HCT116 (cell line): ENCODE measurements around the gene YIPF3. TPM values are rescaled to one million over a fixed set of nuclear protein-coding genes. Genes with fewer than 3 reads are reported as not detected.

Experiments used
- ATAC-seq: fragments of 200-7000 bp; cut with Tn5 transposase; 2 replicates; pipeline ENCODE4 v1.9.1; 2020; ENCODE audit warnings: mild to moderate bottlenecking, moderate library complexity
- BruUV-seq: library from RNA; stranded (reverse); fragments of 400-500 nt; replicated peaks from 2 replicates; lab custom pipeline; 2021; lab: Mats Ljungman, UMichigan
- CTCF ChIA-PET: fragments of 300-600 bp; sonication (Branson Sonifier 250); formaldehyde crosslinking; loops from one replicate; lab custom pipeline; 2021; ENCODE audit warnings: antibody characterized with exemption; lab: Charles Lee
- POLR2A ChIA-PET: fragments of 300-600, 350-600 bp; sonication (Branson Sonifier 250); formaldehyde crosslinking; loops from one replicate; lab custom pipeline; 2021; ENCODE audit warnings: antibody characterized with exemption; lab: Charles Lee
- RAD21 ChIA-PET, 2 experiments: fragments of 300-600 bp; sonication (Branson Sonifier 250); formaldehyde crosslinking; loops; one replicate each; lab custom pipeline; 2023; ENCODE audit warnings: low total read pairs in 2 of 2; ENCODE audit not compliant: uncharacterized antibody in 2 of 2, unreplicated experiment in 2 of 2, low non-redundant PET in 1 of 2; lab: Charles Lee
- DNase-seq: peaks from one replicate; pipeline ENCODE4 v3.0.0-alpha.2; 2010; ENCODE audit warnings: low read depth, low spot score
- H2AFZ ChIP-seq: fragments of 200-600 bp; shearing (Covaris generic), sonication (generic); 2 replicates; pipeline ENCODE4 v1.6.1; 2017; ENCODE audit warnings: low read depth, mixed run types, mixed read lengths, antibody characterized with exemption, low read length; ENCODE audit not compliant: poor library complexity, severe bottlenecking
- H3K27ac ChIP-seq: 2 replicates; pipeline ENCODE4 v1.5.1; 2012; ENCODE audit warnings: low read depth, low read length
- H3K27me3 ChIP-seq: fragments of 200-600 bp; sonication (generic); 2 replicates; pipeline ENCODE4 v1.6.1; 2016; ENCODE audit warnings: mixed run types, low read length, mixed read lengths; ENCODE audit not compliant: insufficient read depth
- H3K36me3 ChIP-seq, 2 experiments: fragments of 200-500 bp in 1 of 2; fragments of 200-600 bp in 1 of 2; sonication (Bioruptor generic) in 1 of 2; sonication (generic) in 1 of 2; 2 replicates each; pipeline versions ENCODE4 v1.5.1 to v1.6.1; 2014 to 2016; ENCODE audit warnings: low read length in 2 of 2, inconsistent platforms in 1 of 2, mixed read lengths in 1 of 2, mixed run types in 1 of 2; ENCODE audit not compliant: insufficient read depth in 2 of 2, control insufficient read depth in 1 of 2
- H3K4me1 ChIP-seq, 2 experiments: fragments of 200-600 bp in 1 of 2; sonication (generic) in 1 of 2; 2 replicates each; pipeline versions ENCODE4 v1.5.1 to v1.6.1; 2012 to 2017; ENCODE audit warnings: low read length in 2 of 2, inconsistent platforms in 1 of 2, mild to moderate bottlenecking in 1 of 2, mixed read lengths in 1 of 2, mixed run types in 1 of 2, moderate library complexity in 1 of 2; ENCODE audit not compliant: insufficient read depth in 2 of 2, control insufficient read depth in 1 of 2
- H3K4me2 ChIP-seq: fragments of 200-600 bp; sonication (generic); 2 replicates; pipeline ENCODE4 v1.6.1; 2017; ENCODE audit warnings: mixed run types, low read length, mixed read lengths
- H3K4me3 ChIP-seq, 2 experiments: fragments of 200-600 bp in 1 of 2; sonication (generic) in 1 of 2; replicated peaks in 1 of 2; 2 replicates each; pipeline ENCODE4 v1.5.1; 2011 to 2016; ENCODE audit warnings: low read length in 2 of 2, control low read depth in 1 of 2, low read depth in 1 of 2, mild to moderate bottlenecking in 1 of 2, mixed read lengths in 1 of 2, mixed run types in 1 of 2
- H3K79me2 ChIP-seq: fragments of 200-600 bp; sonication (generic); 2 replicates; pipeline ENCODE4 v1.6.1; 2017; ENCODE audit warnings: mild to moderate bottlenecking, mixed run types, low read length, moderate library complexity, mixed read lengths; ENCODE audit not compliant: insufficient read depth
- H3K9ac ChIP-seq: fragments of 200-600 bp; sonication (generic); 2 replicates; pipeline ENCODE4 v1.6.1; 2016; ENCODE audit warnings: low read length, mixed read lengths
- H3K9me2 ChIP-seq: fragments of 200-600 bp; sonication (generic), shearing (Covaris generic); 2 replicates; pipeline ENCODE4 v1.6.1; 2017; ENCODE audit warnings: mixed run types, mild to moderate bottlenecking, moderate library complexity; ENCODE audit not compliant: insufficient read depth
- H3K9me3 ChIP-seq, 2 experiments: fragments of 200-500 bp in 1 of 2; fragments of 200-600 bp in 1 of 2; sonication (Bioruptor generic) in 1 of 2; sonication (generic) in 1 of 2; 2 replicates each; pipeline ENCODE4 v1.6.1; 2014 to 2017; ENCODE audit warnings: low read length in 2 of 2, mixed read lengths in 2 of 2, inconsistent platforms in 1 of 2, low read depth in 1 of 2, mild to moderate bottlenecking in 1 of 2, mixed run types in 1 of 2, moderate library complexity in 1 of 2; ENCODE audit not compliant: control insufficient read depth in 1 of 2, insufficient read depth in 1 of 2
- H4K20me1 ChIP-seq: fragments of 200-600 bp; sonication (generic), shearing (Covaris generic); 2 replicates; pipeline ENCODE4 v1.6.1; 2017; ENCODE audit warnings: mixed run types, mild to moderate bottlenecking, moderate library complexity; ENCODE audit not compliant: insufficient read depth
- CBX3 ChIP-seq: IDR thresholded peaks from 2 replicates; pipeline ENCODE4 v1.6.1; 2012; ENCODE audit warnings: low read depth
- CEBPB ChIP-seq: IDR thresholded peaks from 2 replicates; pipeline ENCODE4 v1.6.1; 2012; ENCODE audit warnings: low read depth
- EGR1 ChIP-seq: IDR thresholded peaks from 2 replicates; pipeline ENCODE4 v1.6.1; 2012; ENCODE audit warnings: low read depth
- EZH2 ChIP-seq: fragments of 200-600 bp; sonication (generic); IDR thresholded peaks from 2 replicates; pipeline ENCODE4 v1.6.1; 2017; ENCODE audit warnings: antibody characterized with exemption, mixed run types
- EZH2phosphoT487 ChIP-seq: fragments of 200-600 bp; IDR thresholded peaks from 2 replicates; pipeline ENCODE4 v1.6.1; 2018; ENCODE audit warnings: antibody characterized with exemption, borderline replicate concordance
- FOSL1 ChIP-seq: IDR thresholded peaks from 2 replicates; pipeline ENCODE4 v1.6.1; 2012; ENCODE audit warnings: low read depth
- POLR2A ChIP-seq: IDR thresholded peaks from 2 replicates; pipeline ENCODE4 v1.7.0; 2011; ENCODE audit warnings: borderline replicate concordance; ENCODE audit not compliant: insufficient read depth, insufficient read length; ENCODE audit errors: extremely low read depth
- POLR2AphosphoS5 ChIP-seq: IDR thresholded peaks from 2 replicates; pipeline ENCODE4 v1.6.1; 2011; ENCODE audit warnings: mild to moderate bottlenecking, low read depth, low read length, moderate library complexity
- RAD21 ChIP-seq: IDR thresholded peaks from 2 replicates; pipeline ENCODE4 v1.6.1; 2012; ENCODE audit warnings: low read depth, mild to moderate bottlenecking
- SP1 ChIP-seq: IDR thresholded peaks from 2 replicates; pipeline ENCODE4 v1.6.1; 2012; ENCODE audit warnings: low read depth
- YY1 ChIP-seq: IDR thresholded peaks from 2 replicates; pipeline ENCODE4 v1.6.1; 2011; ENCODE audit warnings: low read length, low read depth, moderate library complexity, mild to moderate bottlenecking; ENCODE audit not compliant: insufficient replicate concordance; ENCODE audit errors: extremely low read depth
- ZFX ChIP-seq: fragments of 450-650 bp; IDR thresholded peaks from 2 replicates; pipeline ENCODE4 v1.6.1; 2017
- ZNF274 ChIP-seq: fragments of 200-500 bp; sonication (Bioruptor generic); IDR thresholded peaks from 2 replicates; pipeline ENCODE4 v1.6.1; 2014; ENCODE audit warnings: mild to moderate bottlenecking, low read depth, low read length, inconsistent platforms
- intact Hi-C: fragments of 100-400 bp; cut with micrococcal nuclease; formaldehyde crosslinking; loops from 2 replicates; pipeline ENCODE4 v1.10.0; 2022
- total RNA-seq: library from RNA; stranded (reverse); gene quantifications from one replicate; pipeline ENCODE4 v1.2.1, GENCODE V29; 2021; ENCODE audit not compliant: unreplicated experiment
- TF ChIP-seq, protein P1 (sequence below): IDR thresholded peaks from 2 replicates; pipeline ENCODE4 v1.6.1; 2011; ENCODE audit warnings: mild to moderate bottlenecking, low read length, moderate library complexity; ENCODE audit not compliant: insufficient replicate concordance; ENCODE audit errors: extremely low read depth
- TF ChIP-seq, protein P2 (sequence below): IDR thresholded peaks from 2 replicates; pipeline ENCODE4 v1.6.1; 2012
- TF ChIP-seq, protein P3 (sequence below), 3 experiments: fragments of 200-600 bp in 1 of 3; sonication (generic) in 1 of 3; IDR thresholded peaks in 2 of 3; conservative IDR thresholded peaks in 1 of 3; 2 replicates each; pipeline ENCODE4 v1.5.1; 2012 to 2017; ENCODE audit warnings: low read depth in 2 of 3, low read length in 2 of 3, antibody characterized with exemption in 1 of 3, borderline replicate concordance in 1 of 3, control low read depth in 1 of 3, mild to moderate bottlenecking in 1 of 3, mixed read lengths in 1 of 3, mixed run types in 1 of 3, moderate library complexity in 1 of 3; ENCODE audit not compliant: insufficient read depth in 1 of 3

YIPF3 gene
- total RNA-seq, 1 experiment from 2014 or later, result 84.5 TPM

DNA sequence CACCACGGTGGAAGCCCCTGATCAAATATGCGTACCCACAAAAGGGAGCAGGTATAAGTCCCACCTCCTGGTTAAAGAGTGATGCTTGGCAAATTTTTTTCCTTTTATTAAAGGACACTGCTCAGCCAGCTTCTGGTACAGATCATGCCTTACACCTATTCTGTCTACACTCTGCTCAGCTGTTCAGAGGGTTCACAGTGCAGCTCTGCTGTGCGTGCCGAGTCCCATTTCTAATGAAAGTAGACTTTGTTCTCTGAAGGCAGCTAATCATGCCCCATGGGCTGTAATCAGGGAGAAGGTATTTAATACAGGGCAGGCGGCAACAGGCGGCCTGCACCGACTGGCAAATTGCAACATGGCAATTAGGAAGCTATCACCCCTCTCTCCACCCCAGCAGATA is 22.9 kb downstream of the YIPF3 start:
- peaks cover under 1 to 17% of the 10 kb centered on the region in 2 experiments; a peak in 3 of 4 replicates for H3K36me3 ChIP-seq
- no peak for ATAC-seq
- ChIA-PET RAD21 (no interaction called here), CTCF (interaction anchor here (0.6 to 3.1 kb wide), 6 partner anchors 12 to 158 kb away, joined by 3 to 24 read pairs (median 6); no protein-coding TSS in a partner anchor), POLR2A (interaction anchor here (1.3 kb wide), 1 partner anchor 14 kb away, joined by 5 read pairs; no protein-coding TSS in a partner anchor)
- TF ChIP-seq, protein P1, sequence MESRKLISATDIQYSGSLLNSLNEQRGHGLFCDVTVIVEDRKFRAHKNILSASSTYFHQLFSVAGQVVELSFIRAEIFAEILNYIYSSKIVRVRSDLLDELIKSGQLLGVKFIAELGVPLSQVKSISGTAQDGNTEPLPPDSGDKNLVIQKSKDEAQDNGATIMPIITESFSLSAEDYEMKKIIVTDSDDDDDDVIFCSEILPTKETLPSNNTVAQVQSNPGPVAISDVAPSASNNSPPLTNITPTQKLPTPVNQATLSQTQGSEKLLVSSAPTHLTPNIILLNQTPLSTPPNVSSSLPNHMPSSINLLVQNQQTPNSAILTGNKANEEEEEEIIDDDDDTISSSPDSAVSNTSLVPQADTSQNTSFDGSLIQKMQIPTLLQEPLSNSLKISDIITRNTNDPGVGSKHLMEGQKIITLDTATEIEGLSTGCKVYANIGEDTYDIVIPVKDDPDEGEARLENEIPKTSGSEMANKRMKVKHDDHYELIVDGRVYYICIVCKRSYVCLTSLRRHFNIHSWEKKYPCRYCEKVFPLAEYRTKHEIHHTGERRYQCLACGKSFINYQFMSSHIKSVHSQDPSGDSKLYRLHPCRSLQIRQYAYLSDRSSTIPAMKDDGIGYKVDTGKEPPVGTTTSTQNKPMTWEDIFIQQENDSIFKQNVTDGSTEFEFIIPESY, result no peak
- TF ChIP-seq EGR1, result no peak
- TF ChIP-seq EZH2phosphoT487, result no peak
- TF ChIP-seq, protein P2, sequence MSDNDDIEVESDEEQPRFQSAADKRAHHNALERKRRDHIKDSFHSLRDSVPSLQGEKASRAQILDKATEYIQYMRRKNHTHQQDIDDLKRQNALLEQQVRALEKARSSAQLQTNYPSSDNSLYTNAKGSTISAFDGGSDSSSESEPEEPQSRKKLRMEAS, result no peak
- no peak for TF ChIP-seq CBX3
- no peak for TF ChIP-seq YY1
- TF ChIP-seq POLR2AphosphoS5, result no peak
- no peak for TF ChIP-seq CEBPB
- TF ChIP-seq FOSL1, result no peak
- TF ChIP-seq POLR2A, result no peak
- TF ChIP-seq ZFX, result no peak
- no peak for TF ChIP-seq ZNF274
- TF ChIP-seq, protein P3, sequence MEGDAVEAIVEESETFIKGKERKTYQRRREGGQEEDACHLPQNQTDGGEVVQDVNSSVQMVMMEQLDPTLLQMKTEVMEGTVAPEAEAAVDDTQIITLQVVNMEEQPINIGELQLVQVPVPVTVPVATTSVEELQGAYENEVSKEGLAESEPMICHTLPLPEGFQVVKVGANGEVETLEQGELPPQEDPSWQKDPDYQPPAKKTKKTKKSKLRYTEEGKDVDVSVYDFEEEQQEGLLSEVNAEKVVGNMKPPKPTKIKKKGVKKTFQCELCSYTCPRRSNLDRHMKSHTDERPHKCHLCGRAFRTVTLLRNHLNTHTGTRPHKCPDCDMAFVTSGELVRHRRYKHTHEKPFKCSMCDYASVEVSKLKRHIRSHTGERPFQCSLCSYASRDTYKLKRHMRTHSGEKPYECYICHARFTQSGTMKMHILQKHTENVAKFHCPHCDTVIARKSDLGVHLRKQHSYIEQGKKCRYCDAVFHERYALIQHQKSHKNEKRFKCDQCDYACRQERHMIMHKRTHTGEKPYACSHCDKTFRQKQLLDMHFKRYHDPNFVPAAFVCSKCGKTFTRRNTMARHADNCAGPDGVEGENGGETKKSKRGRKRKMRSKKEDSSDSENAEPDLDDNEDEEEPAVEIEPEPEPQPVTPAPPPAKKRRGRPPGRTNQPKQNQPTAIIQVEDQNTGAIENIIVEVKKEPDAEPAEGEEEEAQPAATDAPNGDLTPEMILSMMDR (IDR thresholded peaks at IDR 0.05 in 2 of 3, conservative IDR thresholded peaks at IDR 0.05 in 1 of 3; ENCODE audit: borderline replicate concordance in 1 of 3, insufficient read depth in 1 of 3, low read depth in 2 of 3, low read length in 2 of 3), result no peak
- no peak for TF ChIP-seq SP1
- no peak for TF ChIP-seq RAD21
- no peak for TF ChIP-seq EZH2
- H2AFZ ChIP-seq, result no peak overlapping the region
- peaks cover 27 to 50% of the 10 kb centered on the region in 2 experiments for H3K4me1 ChIP-seq
- H3K4me2 ChIP-seq, result no peak overlapping the region
- no peak overlapping the region for H3K27ac ChIP-seq
- intact Hi-C loops, result no loop called here
- no peaks in the 10 kb centered on the region for H4K20me1 ChIP-seq
- DNase-seq, result no peak
- peak overlapping the region; percentile 11; the same call in 1 of the 2 replicates for H3K9ac ChIP-seq
- H3K9me2 ChIP-seq, result no peaks in the 10 kb centered on the region
- H3K4me3 ChIP-seq, result no peak overlapping the region
- no peaks in the 10 kb centered on the region for H3K9me3 ChIP-seq
- no peaks in the 10 kb centered on the region for H3K27me3 ChIP-seq
- H3K79me2 ChIP-seq, result peaks cover 49% of the 10 kb centered on the region
- BruUV-seq, result no TSS peak
